ENCODE data around the gene TCF12.

Gene TCF12

GRCh38 chr15:56920367-56920627 lies 1.9 kb downstream of the TCF12 start:
- peak overlapping the region; percentile 91 to 92 for H3K27ac ChIP-seq
- TF ChIP-seq CTCF (IDR thresholded peaks at IDR 0.05): no peak

GRCh38 chr15:56923174-56923591 lies 4.7 kb downstream of the TCF12 start:
- TF ChIP-seq CTCF (IDR thresholded peaks at IDR 0.05): no peak
- no peak for DNase-seq
- no peaks in the 10 kb centered on the region for H3K9me3 ChIP-seq
- H3K4me1 ChIP-seq: peaks cover 0 to 73% (median 25%) of the 10 kb centered on the region in 4 donors
- no peaks in the 10 kb centered on the region for H3K27me3 ChIP-seq
- H3K36me3 ChIP-seq: peaks cover 0 to 7% (median 0%) of the 10 kb centered on the region in 3 donors
- intact Hi-C loops (cut with DNase I; ENCODE audit: low total_unique reads): no loop called here
- H3K27ac ChIP-seq: peak overlapping the region in 1 of 2 donors; percentile 24
- H3K4me3 ChIP-seq: no peak overlapping the region

More at GRCh38 chr15:56920367-56920627, 1.9 kb downstream of the TCF12 start:
- no peaks in the 10 kb centered on the region for H3K9me3 ChIP-seq
- H3K27me3 ChIP-seq: no peaks in the 10 kb centered on the region
- no peak for DNase-seq
- peaks cover 0 to 7% (median 0%) of the 10 kb centered on the region in 3 donors for H3K36me3 ChIP-seq
- intact Hi-C loops (cut with DNase I; ENCODE audit: low total_unique reads): no loop called here
- peaks cover 0 to 67% (median 24%) of the 10 kb centered on the region in 4 donors for H3K4me1 ChIP-seq
- H3K4me3 ChIP-seq: peak overlapping the region; percentile 79 to 91

- H3K27ac ChIP-seq: peak overlapping the region in 1 of 2 donors; percentile 58
- H3K36me3 ChIP-seq: no peaks in the 10 kb centered on the region
- intact Hi-C loops (cut with DNase I; ENCODE audit: low total_unique reads): no loop called here
- H3K9me3 ChIP-seq: no peaks in the 10 kb centered on the region
- no peaks in the 10 kb centered on the region for H3K27me3 ChIP-seq
- peaks cover 0 to 96% (median 50%) of the 10 kb centered on the region in 4 donors for H3K4me1 ChIP-seq
- no peak for TF ChIP-seq CTCF (IDR thresholded peaks at IDR 0.05)
- DNase-seq: no peak
- H3K4me3 ChIP-seq: no peak overlapping the region
Observed at GRCh38 chr15:56927816-56928215, 9.4 kb downstream of the TCF12 start.

- H3K36me3 ChIP-seq: no peaks in the 10 kb centered on the region
- intact Hi-C loops (cut with DNase I; ENCODE audit: low total_unique reads): no loop called here
- DNase-seq: no peak
- no peak for TF ChIP-seq CTCF (IDR thresholded peaks at IDR 0.05)
- H3K4me3 ChIP-seq: no peak overlapping the region
- no peaks in the 10 kb centered on the region for H3K9me3 ChIP-seq
- H3K4me1 ChIP-seq: peaks cover 0 to 80% (median 41%) of the 10 kb centered on the region in 4 donors
- peak overlapping the region; percentile 45 to 58 for H3K27ac ChIP-seq
- H3K27me3 ChIP-seq: no peaks in the 10 kb centered on the region
Observed at GRCh38 chr15:56929399-56929798, 11.0 kb downstream of the TCF12 start.

GRCh38 chr15:56929933-56930332 lies 11.5 kb downstream of the TCF12 start:
- peaks cover 0 to 75% (median 39%) of the 10 kb centered on the region in 4 donors for H3K4me1 ChIP-seq
- no peaks in the 10 kb centered on the region for H3K27me3 ChIP-seq
- H3K4me3 ChIP-seq: no peak overlapping the region
- H3K9me3 ChIP-seq: no peaks in the 10 kb centered on the region
- no peaks in the 10 kb centered on the region for H3K36me3 ChIP-seq
- TF ChIP-seq CTCF (IDR thresholded peaks at IDR 0.05): no peak
- H3K27ac ChIP-seq: peak overlapping the region; percentile 45 to 58
- intact Hi-C loops (cut with DNase I; ENCODE audit: low total_unique reads): no loop called here
- no peak for DNase-seq
